ENCODE measurements around the gene RBM42.
A peak's percentile ranks its signal among the peaks of the same experiment; 100 is the strongest.
"Not testable (repeated sequence)": the region's sequence is repeated elsewhere in the genome, so short reads cannot be mapped to it uniquely, and the experiment has no call there.

Gene RBM42

GRCh38 chr19:35628565-35629331, at the start of gene RBM42:
TSS of gene RBM42 (plus strand) at chr19:35629036. CDS start at chr19:35629154, 118 bp downstream.
- DNase-seq: peak; percentile 95

GRCh38 chr19:35582760-35583159, 46.1 kb upstream of the RBM42 start:
- no peak for DNase-seq

GRCh38 chr19:35585848-35586247, 43.0 kb upstream of the RBM42 start, which contains the start of gene PMIS2:
TSS of gene PMIS2 (plus strand) at chr19:35586173. CDS start at chr19:35586260, 87 bp downstream.
- no peak for DNase-seq

- DNase-seq: no peak
These were observed 41.5 kb upstream of the RBM42 start for GRCh38 chr19:35587321-35587720.

- no peak for DNase-seq
These were observed 38.0 kb upstream of the RBM42 start for GRCh38 chr19:35590875-35591274.

GRCh38 chr19:35592226-35592625, 36.6 kb upstream of the RBM42 start:
- no peak for DNase-seq

- not testable (repeated sequence) for DNase-seq
These were observed 33.8 kb upstream of the RBM42 start for GRCh38 chr19:35595026-35595425.

- no peak for DNase-seq
These were observed 32.9 kb upstream of the RBM42 start for GRCh38 chr19:35595928-35596327.

GRCh38 chr19:35596366-35596999, 32.4 kb upstream of the RBM42 start:
- DNase-seq: no peak

GRCh38 chr19:35601971-35602370, 26.9 kb upstream of the RBM42 start:
- no peak for DNase-seq

- DNase-seq: not testable (repeated sequence)
These were observed 24.4 kb upstream of the RBM42 start for GRCh38 chr19:35604436-35604835.

- DNase-seq: not testable (repeated sequence)
These were observed 21.7 kb upstream of the RBM42 start for GRCh38 chr19:35607170-35607569.

- no peak for DNase-seq
These were observed 21.2 kb upstream of the RBM42 start for GRCh38 chr19:35607661-35608060.

GRCh38 chr19:35608251-35608650, 20.6 kb upstream of the RBM42 start:
- no peak for DNase-seq

GRCh38 chr19:35609851-35610353, 18.9 kb upstream of the RBM42 start:
- no peak for DNase-seq

- DNase-seq: no peak
These were observed 16.6 kb upstream of the RBM42 start for GRCh38 chr19:35612224-35612558.

- DNase-seq: peak; percentile 89
These were observed 16.1 kb upstream of the RBM42 start, which contains the start of gene HAUS5 for GRCh38 chr19:35612559-35613321. TSS of gene HAUS5 (plus strand) at chr19:35612735. CDS start at chr19:35612795, 60 bp downstream.

GRCh38 chr19:35613574-35613973, 15.3 kb upstream of the RBM42 start:
- no peak for DNase-seq

GRCh38 chr19:35615036-35615435, 13.8 kb upstream of the RBM42 start:
- DNase-seq: no peak

GRCh38 chr19:35618857-35619256, 10.0 kb upstream of the RBM42 start:
- DNase-seq: no peak

- DNase-seq: no peak
These were observed 9.4 kb upstream of the RBM42 start for GRCh38 chr19:35619290-35619923.

- DNase-seq: no peak
These were observed 8.8 kb upstream of the RBM42 start for GRCh38 chr19:35620001-35620400.

- DNase-seq: no peak
These were observed 7.1 kb upstream of the RBM42 start for GRCh38 chr19:35621708-35622107.
